ENCODE measurements around the gene TSPAN15. TPM values are rescaled to one million over a fixed set of nuclear protein-coding genes. Genes with fewer than 3 reads are reported as not detected.
A peak's percentile ranks its signal among the peaks of the same experiment; 100 is the strongest.

The TSPAN15 gene
- total and polyA plus RNA-seq, 8 donors = 34.4 to 67.9 (median 41.5) TPM

DNA sequence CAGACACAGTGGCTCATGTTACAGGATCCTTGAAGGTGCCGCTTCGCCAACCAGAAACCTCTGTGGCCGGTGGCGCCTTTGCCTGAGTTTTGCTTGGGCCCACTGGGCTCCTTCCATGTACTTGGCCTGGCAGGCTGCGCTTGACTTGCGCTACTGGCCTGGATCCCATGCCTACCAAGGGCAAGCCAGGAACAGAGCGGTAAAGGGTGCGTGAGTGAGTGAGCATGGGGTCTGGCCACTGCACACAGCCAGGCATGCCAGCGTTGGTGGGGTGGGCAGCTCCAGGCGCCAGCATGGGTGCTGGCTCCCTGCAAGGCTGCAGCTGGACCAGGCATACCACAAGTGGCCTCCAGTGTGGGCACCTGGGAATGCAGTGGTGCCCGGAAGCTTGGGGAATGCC is 16.3 kb upstream of the TSPAN15 start:
- Histone ChIP-seq H3K4me3 (no peak overlapping the region), H3K4me1 (peaks cover 10 to 24% of the 10 kb centered on the region in 2 donors), H3K9me3 (no peaks in the 10 kb centered on the region), H3K27me3 (no peaks in the 10 kb centered on the region), H3K27ac (no peak overlapping the region), H3K36me3 (no peaks in the 10 kb centered on the region)
- no peak for ATAC-seq
- no peak for DNase-seq
- intact Hi-C loops (cut with DNase I) = no loop called here
- TF ChIP-seq, protein P1, sequence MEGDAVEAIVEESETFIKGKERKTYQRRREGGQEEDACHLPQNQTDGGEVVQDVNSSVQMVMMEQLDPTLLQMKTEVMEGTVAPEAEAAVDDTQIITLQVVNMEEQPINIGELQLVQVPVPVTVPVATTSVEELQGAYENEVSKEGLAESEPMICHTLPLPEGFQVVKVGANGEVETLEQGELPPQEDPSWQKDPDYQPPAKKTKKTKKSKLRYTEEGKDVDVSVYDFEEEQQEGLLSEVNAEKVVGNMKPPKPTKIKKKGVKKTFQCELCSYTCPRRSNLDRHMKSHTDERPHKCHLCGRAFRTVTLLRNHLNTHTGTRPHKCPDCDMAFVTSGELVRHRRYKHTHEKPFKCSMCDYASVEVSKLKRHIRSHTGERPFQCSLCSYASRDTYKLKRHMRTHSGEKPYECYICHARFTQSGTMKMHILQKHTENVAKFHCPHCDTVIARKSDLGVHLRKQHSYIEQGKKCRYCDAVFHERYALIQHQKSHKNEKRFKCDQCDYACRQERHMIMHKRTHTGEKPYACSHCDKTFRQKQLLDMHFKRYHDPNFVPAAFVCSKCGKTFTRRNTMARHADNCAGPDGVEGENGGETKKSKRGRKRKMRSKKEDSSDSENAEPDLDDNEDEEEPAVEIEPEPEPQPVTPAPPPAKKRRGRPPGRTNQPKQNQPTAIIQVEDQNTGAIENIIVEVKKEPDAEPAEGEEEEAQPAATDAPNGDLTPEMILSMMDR (IDR thresholded peaks at IDR 0.05) = no peak

DNA sequence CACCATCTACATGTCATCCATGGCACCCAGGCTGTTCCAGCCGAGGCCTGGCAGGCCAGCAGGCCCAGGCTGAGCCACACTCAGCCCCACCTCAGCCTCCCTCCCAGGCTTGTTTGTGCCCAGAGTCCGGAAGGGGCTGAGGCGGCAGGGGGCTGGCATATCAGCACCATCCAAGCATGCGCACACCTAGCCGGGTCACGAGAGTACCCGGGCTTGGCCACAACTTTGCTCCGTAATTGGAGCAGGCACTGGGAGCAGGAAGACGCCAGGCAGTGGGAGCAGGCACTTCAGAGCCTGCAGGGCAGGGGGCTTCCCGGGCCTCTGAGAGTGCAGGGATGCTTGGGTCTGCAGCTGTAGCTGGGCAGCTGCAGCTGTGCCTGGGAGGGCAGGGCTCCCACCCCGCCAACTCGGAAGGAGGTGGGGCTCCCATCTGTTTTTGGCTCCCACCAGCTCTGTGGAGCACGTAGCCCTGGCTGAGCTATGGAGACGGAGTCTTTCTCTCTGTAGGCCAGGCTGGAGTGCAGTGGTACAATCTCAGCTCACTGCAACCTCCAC is 15.2 kb upstream of the TSPAN15 start:
- Histone ChIP-seq H3K4me1 (peaks cover 14 to 29% of the 10 kb centered on the region in 2 donors), H3K36me3 (no peaks in the 10 kb centered on the region), H3K27me3 (no peaks in the 10 kb centered on the region), H3K27ac (no peak overlapping the region), H3K4me3 (no peak overlapping the region), H3K9me3 (no peaks in the 10 kb centered on the region)
- intact Hi-C loops (cut with DNase I) = no loop called here
- TF ChIP-seq, protein P1 (IDR thresholded peaks at IDR 0.05) = no peak
- ATAC-seq (no peak), DNase-seq (no peak)

DNA sequence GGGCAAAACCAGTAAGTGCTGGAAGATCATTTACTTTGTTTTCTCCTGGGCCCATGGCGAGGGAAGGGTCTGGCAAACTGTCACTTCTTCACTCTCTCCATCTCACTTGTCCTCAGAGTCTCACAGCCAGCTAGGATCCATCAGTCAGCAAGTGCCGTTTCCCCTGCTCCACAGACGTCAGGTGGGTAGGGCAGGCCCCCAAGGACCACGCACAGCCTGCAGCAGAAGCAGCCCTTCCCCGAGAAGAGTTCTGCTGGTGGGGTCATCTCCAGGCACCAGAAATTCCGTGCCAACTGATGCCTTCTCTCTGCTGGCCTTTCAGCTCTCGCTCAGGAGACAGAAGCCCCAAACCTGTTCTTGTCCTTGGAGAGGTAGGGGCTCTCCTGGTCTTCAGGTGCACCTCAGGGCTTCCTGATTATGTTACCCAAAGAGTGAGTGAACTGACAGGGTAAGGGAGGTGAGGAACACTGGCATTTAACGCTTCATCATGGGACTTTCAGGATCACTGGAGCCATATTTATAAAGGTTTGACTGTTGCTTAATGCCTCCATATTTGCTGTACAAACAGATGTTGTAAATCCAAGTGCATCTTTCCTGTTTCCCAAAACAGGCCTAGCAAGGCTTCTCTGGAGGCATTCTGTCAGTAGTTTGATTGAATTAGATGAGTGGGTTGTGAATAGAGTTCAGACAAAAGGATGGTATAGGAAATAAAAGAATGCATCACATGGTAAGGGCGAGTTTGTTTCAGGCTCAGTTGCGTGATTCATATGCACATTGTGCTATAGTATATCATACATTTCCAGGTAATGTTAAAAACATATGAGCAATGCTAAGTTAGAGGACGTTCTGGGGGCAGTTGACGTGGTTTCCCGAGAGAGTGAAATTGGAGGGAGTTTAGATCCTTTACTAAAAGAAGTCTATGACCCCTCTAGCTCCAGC is 13.7 kb upstream of the TSPAN15 start:
- DNase-seq (peak in 1 of 4 donors; percentile 13), ATAC-seq (no peak)
- Histone ChIP-seq H3K36me3 (no peaks in the 10 kb centered on the region), H3K27ac (peak overlapping the region; percentile 71 to 74), H3K4me1 (peaks cover 14 to 29% of the 10 kb centered on the region in 2 donors), H3K27me3 (no peaks in the 10 kb centered on the region), H3K4me3 (no peak overlapping the region), H3K9me3 (no peaks in the 10 kb centered on the region)
- TF ChIP-seq, protein P1 (IDR thresholded peaks at IDR 0.05) = no peak
- intact Hi-C loops (cut with DNase I) = no loop called here

DNA sequence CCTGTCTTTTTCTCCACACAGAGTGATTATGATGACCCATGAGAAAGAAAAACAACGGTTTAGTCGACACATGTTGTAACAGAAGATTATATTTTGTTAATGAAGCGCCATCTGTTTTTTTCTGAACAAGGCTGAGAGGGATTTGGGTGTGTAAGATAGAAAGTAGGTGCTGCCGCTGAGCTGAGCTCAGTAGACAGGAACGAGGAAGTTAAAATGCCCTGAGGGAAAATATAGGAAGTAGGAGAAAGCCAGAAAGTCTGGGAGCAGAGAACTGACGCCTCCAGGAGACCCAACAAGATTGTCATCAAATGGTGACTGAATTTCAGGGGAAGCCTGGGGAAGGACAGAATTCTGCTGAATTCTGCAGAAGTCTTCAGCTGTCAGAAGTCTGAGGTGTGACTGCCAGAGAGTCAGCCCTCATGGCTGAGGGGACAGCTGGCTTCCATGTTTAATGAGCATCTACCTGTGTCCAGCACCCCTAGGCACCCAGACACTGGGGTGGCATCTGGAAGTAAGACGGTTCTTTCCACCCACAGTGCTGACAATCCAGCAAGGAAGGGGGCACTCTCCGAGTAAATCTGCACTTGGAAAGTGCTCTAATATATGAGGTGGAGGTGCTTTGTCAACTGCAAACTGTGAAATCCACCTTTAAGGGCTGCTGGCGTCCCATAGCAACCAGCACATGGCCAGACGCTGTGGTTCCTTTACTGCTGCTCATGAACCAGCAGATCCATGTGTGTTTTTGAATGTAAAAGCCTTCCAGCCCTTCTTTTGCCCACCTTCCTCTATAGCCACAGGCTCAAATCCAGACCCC is 12.5 kb upstream of the TSPAN15 start:
- no peak overlapping the region for H3K4me3 ChIP-seq
- peak; percentile 80 for ATAC-seq
- H3K36me3 ChIP-seq = no peaks in the 10 kb centered on the region
- no peaks in the 10 kb centered on the region for H3K9me3 ChIP-seq
- peaks cover 14 to 29% of the 10 kb centered on the region in 2 donors for H3K4me1 ChIP-seq
- peak overlapping the region; percentile 71 to 74 for H3K27ac ChIP-seq
- TF ChIP-seq, protein P1 (IDR thresholded peaks at IDR 0.05) = no peak
- intact Hi-C loops (cut with DNase I) = no loop called here
- peak in 1 of 4 donors; percentile 58 for DNase-seq
- H3K27me3 ChIP-seq = no peaks in the 10 kb centered on the region

Data from left lung (tissue), 10 donors.